HG03025 (cell line): ENCODE measurements around the gene TTYH2.
"Not testable (repeated sequence)": the region's sequence is repeated elsewhere in the genome, so short reads cannot be mapped to it uniquely, and the experiment has no call there.

ENCODE experiments used
- ATAC-seq: cut with Tn5 transposase; IDR thresholded peaks from one replicate; pipeline ENCODE4 v1.9.1; 2021; ENCODE audit warnings: mild to moderate bottlenecking, moderate library complexity; ENCODE audit not compliant: unreplicated experiment, low FRiP score

The TTYH2 gene

GRCh38 chr17:74281799-74282198 lies 68.4 kb downstream of the TTYH2 start:
- ATAC-seq, result no peak

- ATAC-seq, result not testable (repeated sequence)
Observed at GRCh38 chr17:74282274-74282586, 68.9 kb downstream of the TTYH2 start.

GRCh38 chr17:74282587-74283370 lies 69.4 kb downstream of the TTYH2 start:
- ATAC-seq, result no peak

GRCh38 chr17:74283371-74283673 lies 70.0 kb downstream of the TTYH2 start:
- ATAC-seq, result no peak

GRCh38 chr17:74287031-74287602 lies 73.7 kb downstream of the TTYH2 start:
- ATAC-seq, result no peak

- ATAC-seq, result no peak
Observed at GRCh38 chr17:74288785-74289184, 75.4 kb downstream of the TTYH2 start.

- no peak for ATAC-seq
Observed at GRCh38 chr17:74289688-74290087, 76.3 kb downstream of the TTYH2 start.

- no peak for ATAC-seq
Observed at GRCh38 chr17:74290340-74290739, 77.0 kb downstream of the TTYH2 start.

- no peak for ATAC-seq
Observed at GRCh38 chr17:74292495-74292894, 79.1 kb downstream of the TTYH2 start.

- ATAC-seq, result no peak
Observed at GRCh38 chr17:74295625-74296547, 82.5 kb downstream of the TTYH2 start.

GRCh38 chr17:74296548-74296936 lies 83.2 kb downstream of the TTYH2 start:
- ATAC-seq, result no peak

- no peak for ATAC-seq
Observed at GRCh38 chr17:74297941-74298340, 84.6 kb downstream of the TTYH2 start.

GRCh38 chr17:74298778-74299177 lies 85.4 kb downstream of the TTYH2 start:
- ATAC-seq, result no peak

- no peak for ATAC-seq
Observed at GRCh38 chr17:74299226-74300009, 86.0 kb downstream of the TTYH2 start.

- no peak for ATAC-seq
Observed at GRCh38 chr17:74303305-74303704, 89.9 kb downstream of the TTYH2 start.

GRCh38 chr17:74304184-74304583 lies 90.8 kb downstream of the TTYH2 start:
- ATAC-seq, result no peak

GRCh38 chr17:74305865-74306654 lies 92.7 kb downstream of the TTYH2 start:
- ATAC-seq, result no peak

- no peak for ATAC-seq
Observed at GRCh38 chr17:74307984-74308773, 94.8 kb downstream of the TTYH2 start.

GRCh38 chr17:74309902-74310301 lies 96.5 kb downstream of the TTYH2 start:
- ATAC-seq, result no peak
